B cell (primary cell): ENCODE results near the gene SIM1. TPM values are rescaled to one million over a fixed set of nuclear protein-coding genes. Genes with fewer than 3 reads are reported as not detected.

Source experiments
- ATAC-seq: fragments of 200-7000 bp; cut with Tn5 transposase; one replicate; pipeline ENCODE4 v1.10.0; 2021; ENCODE audit warnings: low read depth, mild to moderate bottlenecking, moderate number of reproducible peaks, moderate library complexity
- CTCF ChIA-PET: fragments of 350-600 bp; sonication (Branson Sonifier 250); formaldehyde crosslinking; loops from one replicate; lab custom pipeline; 2021; ENCODE audit warnings: antibody characterized with exemption, inconsistent platforms; lab: Charles Lee
- POLR2A ChIA-PET: fragments of 350-600 bp; sonication (Branson Sonifier 250); formaldehyde crosslinking; loops from one replicate; lab custom pipeline; 2021; ENCODE audit warnings: antibody characterized with exemption; lab: Charles Lee
- DNase-seq: peaks from one replicate; pipeline ENCODE4 v3.0.0; 2013
- H2AFZ ChIP-seq: 2 replicates; pipeline ENCODE4 v1.6.1; 2012; ENCODE audit warnings: mild to moderate bottlenecking, low read depth, low read length; ENCODE audit not compliant: insufficient read depth, poor library complexity, severe bottlenecking
- H3K27ac ChIP-seq, 2 donors: 1 replicate in 1 of 2; 2 replicates in 1 of 2; pipeline ENCODE4 v1.5.1; 2012 to 2013; ENCODE audit warnings: low read length in 2 of 2, mild to moderate bottlenecking in 2 of 2, moderate library complexity in 1 of 2
- H3K27me3 ChIP-seq, 4 experiments: fragments of 200-600 bp in 1 of 4; sonication (generic) in 1 of 4; replicated peaks in 1 of 4; 1 replicate in 2 of 4; 2 replicates in 2 of 4; pipeline versions ENCODE4 v1.6.1 to v1.7.0; 2013 to 2016; ENCODE audit warnings: low read length in 3 of 4, mild to moderate bottlenecking in 2 of 4, mixed read lengths in 1 of 4, moderate library complexity in 1 of 4; ENCODE audit not compliant: insufficient read depth in 4 of 4, control insufficient read depth in 3 of 4; ENCODE audit errors: control extremely low read depth in 1 of 4
- H3K36me3 ChIP-seq, 2 experiments: replicated peaks in 1 of 2; 1 replicate in 1 of 2; 2 replicates in 1 of 2; pipeline versions ENCODE4 v1.6.1 to v1.7.1; 2013; ENCODE audit warnings: low read length in 1 of 2; ENCODE audit not compliant: insufficient read depth in 2 of 2, control insufficient read depth in 1 of 2; ENCODE audit errors: control extremely low read depth in 1 of 2, extremely low read depth in 1 of 2
- H3K4me1 ChIP-seq, 2 donors: fragments of 200-600 bp in 1 of 2; sonication (generic) in 1 of 2; 1 replicate in 1 of 2; 2 replicates in 1 of 2; pipeline versions ENCODE4 v1.5.1 to v1.6.1; 2013 to 2017; ENCODE audit warnings: low read length in 2 of 2; ENCODE audit not compliant: control insufficient read depth in 2 of 2, insufficient read depth in 2 of 2
- H3K4me2 ChIP-seq: replicated peaks from 2 replicates; pipeline ENCODE3; 2012; ENCODE audit warnings: mild to moderate bottlenecking, low read depth, low read length; ENCODE audit not compliant: poor library complexity, severe bottlenecking
- H3K4me3 ChIP-seq, 5 experiments: fragments of 200-600 bp in 1 of 5; sonication (generic) in 1 of 5; 1 replicate in 3 of 5; 2 replicates in 2 of 5; pipeline versions ENCODE4 v1.5.1 to v1.7.0; 2011 to 2016; ENCODE audit warnings: low read length in 4 of 5, mild to moderate bottlenecking in 4 of 5, low read depth in 2 of 5, control low read depth in 1 of 5, moderate library complexity in 1 of 5; ENCODE audit not compliant: insufficient read depth in 1 of 5; ENCODE audit errors: control extremely low read depth in 1 of 5, extremely low read depth in 1 of 5
- H3K79me2 ChIP-seq: fragments of 200-600 bp; sonication (generic); one replicate; pipeline ENCODE4 v1.6.0; 2016; ENCODE audit warnings: low read length; ENCODE audit not compliant: control insufficient read depth, insufficient read depth
- H3K9ac ChIP-seq: fragments of 200-600 bp; sonication (generic); 2 replicates; pipeline ENCODE4 v1.6.1; 2017; ENCODE audit warnings: mild to moderate bottlenecking, low read length, moderate library complexity
- H3K9me3 ChIP-seq, 3 donors: one replicate each; pipeline versions ENCODE4 v1.6.1 to v1.7.1; 2013; ENCODE audit warnings: low read length in 2 of 3; ENCODE audit not compliant: control insufficient read depth in 2 of 3, insufficient read depth in 1 of 3; ENCODE audit errors: control extremely low read depth in 1 of 3
- H4K20me1 ChIP-seq: 2 replicates; pipeline ENCODE4 v1.6.0; 2012; ENCODE audit warnings: mild to moderate bottlenecking, low read length; ENCODE audit not compliant: insufficient read depth, control insufficient read depth, poor library complexity, severe bottlenecking
- H3K27ac Mint-ChIP-seq: one replicate; pipeline ENCODE4 v1.8.0; 2021; ENCODE audit warnings: mixed read lengths
- H3K27me3 Mint-ChIP-seq: one replicate; pipeline ENCODE4 v1.8.0; 2021; ENCODE audit warnings: mixed read lengths
- H3K4me1 Mint-ChIP-seq: one replicate; pipeline ENCODE4 v1.8.0; 2021; ENCODE audit warnings: mixed read lengths
- H3K4me3 Mint-ChIP-seq: one replicate; pipeline ENCODE4 v1.8.0; 2021; ENCODE audit warnings: mixed read lengths
- H3K9me3 Mint-ChIP-seq: one replicate; pipeline ENCODE4 v1.8.0; 2022; ENCODE audit warnings: mixed read lengths; ENCODE audit not compliant: insufficient read depth
- EZH2 ChIP-seq: IDR thresholded peaks from 2 replicates; pipeline ENCODE4 v1.6.1; 2012; ENCODE audit warnings: borderline replicate concordance, low read depth, mild to moderate bottlenecking, moderate library complexity, low read length; ENCODE audit not compliant: insufficient read depth, poor library complexity, severe bottlenecking
- WGBS: methylation state at CpG from one replicate; pipeline ENCODE4 v1.1.5; 2013; ENCODE audit warnings: missing lambda C conversion rate; ENCODE audit not compliant: insufficient coverage; 5-methylcytosine and 5-hydroxymethylcytosine counted together
- intact Hi-C: fragments of 100-400 bp; cut with micrococcal nuclease; formaldehyde crosslinking; loops from one replicate; pipeline ENCODE4 v1.10.0; 2022
- polyA plus RNA-seq: library from polyadenylated mRNA; depleted of rRNA; stranded (reverse); fragments of >200 nt; gene quantifications from 2 replicates; pipeline ENCODE4 v1.2.3, GENCODE V29; 2012
- total RNA-seq, 2 donors: library from RNA; stranded (reverse); fragments of 120-200 nt in 1 of 2; gene quantifications; 1 replicate in 1 of 2; 2 replicates in 1 of 2; pipeline versions ENCODE4 v1.2.3 to v1.2.4, GENCODE V29; 2013 to 2022
- TF ChIP-seq, protein P1 (sequence below): fragments of 200-600 bp; IDR thresholded peaks from one replicate; pipeline ENCODE4 v1.8.0; 2022; ENCODE audit warnings: antibody characterized with exemption, mild to moderate bottlenecking

Gene SIM1
- total and polyA plus RNA-seq, 2 donors (not counting 1 experiment from before 2014, with no cell fraction given), result not detected

DNA sequence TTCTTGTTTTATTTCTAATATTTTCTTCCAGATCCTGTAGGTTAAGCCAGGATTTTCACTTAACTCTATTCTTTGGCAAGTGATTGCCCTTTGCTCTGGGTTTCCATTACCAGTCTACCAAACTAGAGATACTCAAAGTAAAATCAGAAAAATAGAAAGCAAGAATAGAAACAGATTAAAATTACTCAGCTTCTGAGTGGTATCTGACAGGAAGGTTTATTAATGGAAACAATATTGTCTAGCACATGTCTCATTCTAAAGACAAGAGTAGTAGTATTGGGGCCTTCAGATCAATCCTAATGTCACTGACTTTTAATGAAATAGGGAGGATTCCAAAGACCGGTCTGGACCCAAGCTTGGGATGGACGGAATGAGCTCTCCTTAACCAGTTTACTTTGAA lies 72.3 kb downstream of the SIM1 start:
- ATAC-seq, result no peak
- Histone ChIP-seq H3K79me2 (no peaks in the 10 kb centered on the region), H3K36me3 (no peaks in the 10 kb centered on the region), H2AFZ (no peak overlapping the region), H3K4me3 (no peak overlapping the region), H3K27me3 (no peaks in the 10 kb centered on the region), H3K9me3 (peaks cover 0 to 4% (median 0%) of the 10 kb centered on the region in 3 donors), H3K9ac (no peak overlapping the region), H4K20me1 (no peaks in the 10 kb centered on the region), H3K4me2 (no peak overlapping the region), H3K27ac (no peak overlapping the region), H3K4me1 (no peaks in the 10 kb centered on the region)
- Mint-ChIP-seq H3K27me3 (peaks cover 4% of the 10 kb centered on the region), H3K4me3 (no peak overlapping the region), H3K27ac (no peak overlapping the region), H3K9me3 (no peaks in the 10 kb centered on the region), H3K4me1 (no peaks in the 10 kb centered on the region)
- 92% methylated on average over 2 of the region's 2 CpGs for WGBS
- TF ChIP-seq EZH2, result no peak
- TF ChIP-seq, protein P1, sequence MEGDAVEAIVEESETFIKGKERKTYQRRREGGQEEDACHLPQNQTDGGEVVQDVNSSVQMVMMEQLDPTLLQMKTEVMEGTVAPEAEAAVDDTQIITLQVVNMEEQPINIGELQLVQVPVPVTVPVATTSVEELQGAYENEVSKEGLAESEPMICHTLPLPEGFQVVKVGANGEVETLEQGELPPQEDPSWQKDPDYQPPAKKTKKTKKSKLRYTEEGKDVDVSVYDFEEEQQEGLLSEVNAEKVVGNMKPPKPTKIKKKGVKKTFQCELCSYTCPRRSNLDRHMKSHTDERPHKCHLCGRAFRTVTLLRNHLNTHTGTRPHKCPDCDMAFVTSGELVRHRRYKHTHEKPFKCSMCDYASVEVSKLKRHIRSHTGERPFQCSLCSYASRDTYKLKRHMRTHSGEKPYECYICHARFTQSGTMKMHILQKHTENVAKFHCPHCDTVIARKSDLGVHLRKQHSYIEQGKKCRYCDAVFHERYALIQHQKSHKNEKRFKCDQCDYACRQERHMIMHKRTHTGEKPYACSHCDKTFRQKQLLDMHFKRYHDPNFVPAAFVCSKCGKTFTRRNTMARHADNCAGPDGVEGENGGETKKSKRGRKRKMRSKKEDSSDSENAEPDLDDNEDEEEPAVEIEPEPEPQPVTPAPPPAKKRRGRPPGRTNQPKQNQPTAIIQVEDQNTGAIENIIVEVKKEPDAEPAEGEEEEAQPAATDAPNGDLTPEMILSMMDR, result no peak
- DNase-seq, result no peak
- intact Hi-C loops, result no loop called here
- ChIA-PET POLR2A (no interaction called here), CTCF (no interaction called here)

- ATAC-seq, result no peak
- H3K27me3 ChIP-seq, result no peaks in the 10 kb centered on the region
- WGBS, result no CpG with 5 or more reads among the region's 3 CpGs
- intact Hi-C loops, result no loop called here
- ChIA-PET CTCF (no interaction called here), POLR2A (no interaction called here)
- H3K27ac Mint-ChIP-seq, result no peak overlapping the region
- H3K4me1 Mint-ChIP-seq, result no peaks in the 10 kb centered on the region
- no peak overlapping the region for H3K4me3 Mint-ChIP-seq
- H3K9me3 Mint-ChIP-seq, result no peaks in the 10 kb centered on the region
- no peaks in the 10 kb centered on the region for H3K27me3 Mint-ChIP-seq
- no peak overlapping the region for H2AFZ ChIP-seq
- TF ChIP-seq, protein P1, result no peak
- TF ChIP-seq EZH2, result no peak
- H3K79me2 ChIP-seq, result no peaks in the 10 kb centered on the region
- H4K20me1 ChIP-seq, result no peaks in the 10 kb centered on the region
- H3K4me2 ChIP-seq, result no peak overlapping the region
- no peak overlapping the region for H3K9ac ChIP-seq
- peaks cover 0 to 4% (median 0%) of the 10 kb centered on the region in 3 donors for H3K9me3 ChIP-seq
- DNase-seq, result no peak
- no peak overlapping the region for H3K4me3 ChIP-seq
- no peak overlapping the region for H3K27ac ChIP-seq
- H3K36me3 ChIP-seq, result no peaks in the 10 kb centered on the region
- H3K4me1 ChIP-seq, result no peaks in the 10 kb centered on the region
These were observed 75.7 kb downstream of the SIM1 start for GRCh38 chr6:100388868-100389519.
